Peyer's patch (tissue), 4 donors: ENCODE data around the gene SUSD4.

Experiments used
- CTCF ChIP-seq, 6 experiments: fragments of 450-650 bp in 4 of 6; fragments of 200-600 bp in 2 of 6; sonication (generic) in 1 of 6; IDR thresholded peaks; one replicate each; pipeline ENCODE4 v1.5.1; 2017 to 2019; ENCODE audit warnings: antibody characterized with exemption in 6 of 6, mild to moderate bottlenecking in 3 of 6, moderate library complexity in 1 of 6
- POLR2A ChIP-seq, 2 donors: fragments of 450-650 bp; IDR thresholded peaks; one replicate each; pipeline ENCODE4 v1.5.1; 2017; ENCODE audit warnings: antibody characterized with exemption in 2 of 2, mild to moderate bottlenecking in 2 of 2, moderate library complexity in 2 of 2

DNA sequence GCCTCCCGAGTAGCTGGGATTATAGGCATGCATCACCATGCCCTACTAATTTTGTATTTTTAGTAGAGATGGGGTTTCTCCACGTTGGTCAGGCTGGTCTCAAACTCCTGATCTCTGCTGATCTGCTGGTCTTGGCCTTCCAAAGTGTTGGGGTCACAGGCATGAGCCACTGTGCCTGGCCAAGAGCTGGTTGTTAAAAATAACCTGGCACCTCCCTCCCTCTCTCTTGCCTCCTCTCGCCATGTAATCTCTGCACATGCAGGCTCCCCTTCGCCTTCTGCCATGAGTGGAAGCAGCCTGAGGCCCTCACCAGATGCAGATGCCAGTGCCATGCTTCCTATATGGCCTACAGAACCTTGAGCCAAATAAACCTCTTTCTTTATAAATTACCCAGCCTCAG, 146.2 kb downstream of the SUSD4 start:
- TF ChIP-seq CTCF (IDR thresholded peaks at IDR 0.05) (no peak), POLR2A (IDR thresholded peaks at IDR 0.05) (no peak)
